GM18505 (cell line): ENCODE results near the gene HAUS5.
A peak's percentile ranks its signal among the peaks of the same experiment; 100 is the strongest.

Source experiments
- ATAC-seq: cut with Tn5 transposase; IDR thresholded peaks from one replicate; pipeline ENCODE4 v1.9.1; 2021; ENCODE audit not compliant: unreplicated experiment
- POLR2A ChIP-seq: IDR thresholded peaks from 4 replicates; pipeline ENCODE4 v1.6.1; 2011; ENCODE audit warnings: borderline replicate concordance; ENCODE audit not compliant: insufficient read depth, insufficient read length; ENCODE audit errors: extremely low read depth

HAUS5 gene, protein sequence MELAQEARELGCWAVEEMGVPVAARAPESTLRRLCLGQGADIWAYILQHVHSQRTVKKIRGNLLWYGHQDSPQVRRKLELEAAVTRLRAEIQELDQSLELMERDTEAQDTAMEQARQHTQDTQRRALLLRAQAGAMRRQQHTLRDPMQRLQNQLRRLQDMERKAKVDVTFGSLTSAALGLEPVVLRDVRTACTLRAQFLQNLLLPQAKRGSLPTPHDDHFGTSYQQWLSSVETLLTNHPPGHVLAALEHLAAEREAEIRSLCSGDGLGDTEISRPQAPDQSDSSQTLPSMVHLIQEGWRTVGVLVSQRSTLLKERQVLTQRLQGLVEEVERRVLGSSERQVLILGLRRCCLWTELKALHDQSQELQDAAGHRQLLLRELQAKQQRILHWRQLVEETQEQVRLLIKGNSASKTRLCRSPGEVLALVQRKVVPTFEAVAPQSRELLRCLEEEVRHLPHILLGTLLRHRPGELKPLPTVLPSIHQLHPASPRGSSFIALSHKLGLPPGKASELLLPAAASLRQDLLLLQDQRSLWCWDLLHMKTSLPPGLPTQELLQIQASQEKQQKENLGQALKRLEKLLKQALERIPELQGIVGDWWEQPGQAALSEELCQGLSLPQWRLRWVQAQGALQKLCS

GRCh38 chr19:35612559-35613321 lies at the start of gene HAUS5:
Gene HAUS5, plus strand, starts transcription at chr19:35612735. Its CDS starts 60 bp downstream, at chr19:35612795.
- TF ChIP-seq POLR2A: peak; percentile 74
- ATAC-seq: peak; percentile 89

GRCh38 chr19:35562776-35563175 lies 49.8 kb upstream of the HAUS5 start:
- no peak for TF ChIP-seq POLR2A
- ATAC-seq: no peak

DNA sequence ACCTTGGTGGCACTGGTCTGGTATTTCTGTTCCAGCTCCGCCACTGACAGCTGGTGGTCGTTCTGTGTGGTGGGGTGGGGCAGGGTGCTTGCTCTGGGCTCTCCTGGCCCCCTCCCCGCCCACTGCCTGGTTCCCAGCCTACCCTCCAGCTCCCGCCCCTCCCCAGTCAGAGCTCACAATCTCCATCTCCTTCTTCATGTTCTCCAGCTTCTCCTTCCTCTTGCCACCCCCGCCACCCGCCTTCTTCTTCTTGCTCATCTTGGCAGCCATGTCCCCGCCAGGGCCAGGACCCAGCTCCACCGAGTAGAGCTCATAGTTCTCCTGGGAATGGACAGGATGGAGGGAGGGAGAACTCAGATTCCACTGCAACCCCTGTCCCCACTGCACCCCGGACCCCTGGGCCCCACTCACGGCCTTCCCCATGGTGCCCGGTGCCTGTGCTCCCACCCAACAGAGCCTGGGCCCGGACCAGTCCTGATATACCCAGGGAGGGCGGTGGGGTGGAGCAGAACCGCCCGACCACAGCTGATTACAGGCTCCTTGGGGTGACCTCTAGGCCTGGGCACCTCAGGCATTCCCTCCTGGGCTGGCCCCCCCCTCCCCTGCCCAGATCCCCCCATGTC lies 49.2 kb upstream of the HAUS5 start, which contains the start of gene ATP4A:
Gene ATP4A (minus strand): TSS at position 452 of the 623 bp plus-strand sequence. CDS start 29 bp downstream, at position 423.
- ATAC-seq: no peak

GRCh38 chr19:35565016-35565856 lies 47.3 kb upstream of the HAUS5 start:
- TF ChIP-seq POLR2A: no peak
- ATAC-seq: no peak

More for the DNA sequence above, 49.2 kb upstream of the HAUS5 start, which contains the start of gene ATP4A:
- no peak for TF ChIP-seq POLR2A

GRCh38 chr19:35566738-35567137 lies 45.8 kb upstream of the HAUS5 start:
- TF ChIP-seq POLR2A: no peak
- no peak for ATAC-seq

DNA sequence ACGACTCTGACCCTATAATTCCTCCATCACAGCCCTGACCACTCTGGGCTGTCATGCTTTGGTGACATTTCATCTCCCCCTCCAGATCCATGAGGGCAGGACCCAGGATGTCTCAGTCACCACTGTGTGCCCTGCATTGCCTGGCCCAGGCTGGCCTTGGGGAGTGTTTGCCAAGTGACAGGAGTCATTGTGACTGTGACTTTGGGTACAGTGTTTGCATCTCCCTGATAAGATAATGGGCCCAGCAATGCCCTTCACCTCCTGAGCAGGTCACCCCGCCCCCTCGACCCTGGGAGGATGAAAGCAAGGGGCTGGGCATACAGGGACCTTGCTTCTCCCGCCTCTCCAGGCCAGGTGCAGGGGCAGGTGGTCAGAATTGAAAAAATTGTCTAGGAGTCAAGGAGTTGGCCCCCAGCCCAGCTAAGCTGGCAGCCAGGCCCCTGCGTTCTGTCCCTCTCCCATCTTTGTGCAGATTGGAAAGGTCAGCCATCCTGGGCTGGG lies 43.2 kb upstream of the HAUS5 start:
- TF ChIP-seq POLR2A: no peak
- no peak for ATAC-seq

DNA sequence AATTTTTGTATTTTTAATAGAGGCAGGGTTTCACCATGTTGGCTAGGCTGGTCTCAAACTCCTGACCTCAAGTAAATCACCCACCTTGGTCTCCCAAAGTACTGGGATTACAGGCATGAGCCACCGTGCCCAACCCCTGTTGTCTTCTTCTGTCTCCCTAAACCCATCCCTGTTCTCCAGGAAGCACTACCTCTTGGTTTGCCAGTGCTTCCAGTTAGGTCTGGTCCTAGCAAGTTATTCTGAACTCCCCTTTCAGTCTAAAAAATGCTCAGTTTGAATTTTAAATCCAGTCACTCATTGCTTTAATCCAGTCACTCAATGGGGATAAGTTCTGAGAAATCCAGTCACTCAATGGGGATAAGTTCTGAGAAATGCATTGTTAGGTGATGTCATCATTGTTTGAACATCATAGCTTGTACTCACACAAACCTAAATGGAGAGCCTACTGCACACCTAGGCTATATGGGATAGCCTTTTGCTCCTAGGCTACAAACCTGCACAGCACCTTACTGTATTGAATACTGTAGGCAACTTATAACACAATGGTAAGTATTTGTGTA lies 41.0 kb upstream of the HAUS5 start:
- TF ChIP-seq POLR2A: no peak
- no peak for ATAC-seq

- TF ChIP-seq POLR2A: no peak
- no peak for ATAC-seq
Observed at GRCh38 chr19:35577918-35578317, 34.6 kb upstream of the HAUS5 start.

DNA sequence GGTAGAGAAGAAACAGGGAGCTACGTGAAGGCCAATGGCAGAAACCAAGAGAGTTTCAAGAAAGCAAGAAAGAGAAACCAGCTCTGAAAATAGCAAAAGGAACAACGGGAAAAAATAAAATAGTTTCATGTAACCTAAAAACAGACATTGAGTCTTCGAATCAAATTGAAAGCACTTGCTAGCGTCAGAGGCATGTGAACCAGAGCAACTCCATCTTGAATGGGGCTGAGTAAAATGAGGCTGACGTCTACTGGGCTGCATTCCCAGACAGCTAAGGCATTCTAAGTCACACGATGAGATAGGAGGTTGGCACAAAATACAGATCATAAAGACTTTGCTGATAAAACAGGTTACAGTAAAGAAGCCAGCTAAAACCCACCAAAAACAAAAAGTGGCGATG lies 33.8 kb upstream of the HAUS5 start:
- TF ChIP-seq POLR2A: no peak
- no peak for ATAC-seq

DNA sequence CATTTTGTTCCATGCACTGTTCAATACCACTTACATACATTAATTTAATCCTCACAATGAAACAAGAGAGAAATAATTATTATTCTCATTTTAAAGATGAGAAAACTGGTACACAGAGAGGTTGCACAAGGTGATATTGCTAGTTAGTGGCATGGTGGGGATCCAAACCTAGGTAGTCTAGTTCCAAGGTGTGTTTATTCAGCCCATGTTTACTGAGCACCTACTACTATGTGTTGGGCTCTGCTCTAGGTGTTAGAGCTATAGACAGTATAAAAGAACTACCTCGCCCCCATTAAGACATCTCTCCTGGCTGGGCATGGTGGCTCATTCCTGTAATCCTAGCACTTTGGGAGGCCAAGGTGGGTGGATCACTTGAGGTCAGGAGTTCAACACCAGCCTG lies 29.8 kb upstream of the HAUS5 start:
- TF ChIP-seq POLR2A: no peak
- ATAC-seq: no peak

GRCh38 chr19:35585848-35586247 lies 26.7 kb upstream of the HAUS5 start, which contains the start of gene PMIS2:
Gene PMIS2, plus strand, starts transcription at chr19:35586173. Its CDS starts 87 bp downstream, at chr19:35586260.
- ATAC-seq: no peak
- no peak for TF ChIP-seq POLR2A

- no peak for ATAC-seq
- TF ChIP-seq POLR2A: no peak
Observed at GRCh38 chr19:35587321-35587720, 25.2 kb upstream of the HAUS5 start.
